HG03457 (cell line): ENCODE measurements around the gene ZNF155.
A peak's percentile ranks its signal among the peaks of the same experiment; 100 is the strongest.

Source experiments
- ATAC-seq: cut with Tn5 transposase; IDR thresholded peaks from one replicate; pipeline ENCODE4 v1.9.1; 2021; ENCODE audit warnings: moderate number of reproducible peaks; ENCODE audit not compliant: unreplicated experiment

The ZNF155 gene

DNA sequence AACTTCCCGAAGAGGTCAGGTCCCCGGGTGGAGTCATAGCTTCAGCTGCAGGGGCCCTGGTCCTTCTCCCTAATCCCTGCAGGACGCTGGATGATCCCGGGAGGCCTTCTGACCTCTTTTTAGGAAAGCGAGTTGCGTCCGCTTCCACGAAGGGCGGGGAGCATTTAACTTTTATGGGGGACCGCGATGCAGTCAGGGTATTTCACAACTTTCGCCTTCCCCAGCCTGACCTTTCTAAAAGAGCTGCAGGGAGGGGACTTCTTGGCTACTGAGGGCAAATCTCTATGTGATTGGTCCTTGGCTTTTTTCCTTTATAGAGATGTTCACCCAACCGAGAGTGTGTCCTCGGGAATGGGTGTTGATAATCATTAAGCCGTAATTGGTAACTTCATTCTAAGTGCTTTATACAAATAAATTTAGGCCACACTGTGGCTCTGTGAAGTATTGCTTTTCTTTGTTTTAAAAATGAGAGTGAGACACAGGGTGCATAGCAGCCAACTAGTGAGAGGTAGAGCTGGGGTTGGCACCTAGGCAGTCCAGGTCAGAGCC lies 19.5 kb downstream of the ZNF155 start:
- ATAC-seq = no peak

- no peak for ATAC-seq
Observed at GRCh38 chr19:44005973-44006372, 22.0 kb downstream of the ZNF155 start.

- ATAC-seq = no peak
Observed at GRCh38 chr19:44007473-44007872, 23.5 kb downstream of the ZNF155 start.

DNA sequence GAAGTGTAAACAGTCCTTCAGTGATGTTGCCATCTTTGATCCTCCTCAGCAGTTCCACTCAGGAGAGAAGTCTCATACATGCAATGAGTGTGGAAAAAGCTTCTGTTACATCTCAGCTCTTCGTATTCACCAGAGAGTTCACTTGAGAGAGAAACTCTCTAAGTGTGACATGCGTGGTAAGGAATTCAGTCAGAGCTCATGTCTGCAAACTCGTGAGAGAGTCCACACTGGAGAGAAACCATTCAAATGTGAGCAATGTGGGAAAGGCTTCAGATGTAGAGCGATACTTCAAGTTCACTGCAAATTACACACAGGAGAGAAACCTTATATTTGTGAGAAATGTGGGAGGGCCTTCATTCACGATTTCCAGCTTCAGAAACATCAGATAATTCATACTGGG lies 26.5 kb downstream of the ZNF155 start:
- ATAC-seq = no peak

DNA sequence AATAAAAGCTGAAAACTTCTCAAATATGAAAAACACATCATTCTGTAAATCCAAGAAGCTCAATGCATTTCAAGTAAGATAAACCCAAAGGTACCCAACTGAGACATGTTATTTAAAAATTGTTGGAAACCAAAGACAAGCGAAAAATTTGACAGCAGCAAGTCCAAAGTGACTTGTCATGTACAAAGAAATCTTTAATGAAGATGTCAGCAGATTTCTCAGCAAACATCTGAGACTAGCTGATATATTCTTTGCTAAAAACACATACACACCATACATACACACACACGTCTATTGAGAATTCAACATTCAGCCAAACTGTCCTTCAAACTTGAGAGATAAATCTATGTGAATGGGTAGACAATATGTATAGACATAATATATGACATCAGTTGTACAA lies 35.5 kb downstream of the ZNF155 start:
- no peak for ATAC-seq

- ATAC-seq = no peak
Observed at GRCh38 chr19:44021221-44021620, 37.2 kb downstream of the ZNF155 start.

GRCh38 chr19:44024900-44025216 lies 40.9 kb downstream of the ZNF155 start:
- ATAC-seq = no peak

DNA sequence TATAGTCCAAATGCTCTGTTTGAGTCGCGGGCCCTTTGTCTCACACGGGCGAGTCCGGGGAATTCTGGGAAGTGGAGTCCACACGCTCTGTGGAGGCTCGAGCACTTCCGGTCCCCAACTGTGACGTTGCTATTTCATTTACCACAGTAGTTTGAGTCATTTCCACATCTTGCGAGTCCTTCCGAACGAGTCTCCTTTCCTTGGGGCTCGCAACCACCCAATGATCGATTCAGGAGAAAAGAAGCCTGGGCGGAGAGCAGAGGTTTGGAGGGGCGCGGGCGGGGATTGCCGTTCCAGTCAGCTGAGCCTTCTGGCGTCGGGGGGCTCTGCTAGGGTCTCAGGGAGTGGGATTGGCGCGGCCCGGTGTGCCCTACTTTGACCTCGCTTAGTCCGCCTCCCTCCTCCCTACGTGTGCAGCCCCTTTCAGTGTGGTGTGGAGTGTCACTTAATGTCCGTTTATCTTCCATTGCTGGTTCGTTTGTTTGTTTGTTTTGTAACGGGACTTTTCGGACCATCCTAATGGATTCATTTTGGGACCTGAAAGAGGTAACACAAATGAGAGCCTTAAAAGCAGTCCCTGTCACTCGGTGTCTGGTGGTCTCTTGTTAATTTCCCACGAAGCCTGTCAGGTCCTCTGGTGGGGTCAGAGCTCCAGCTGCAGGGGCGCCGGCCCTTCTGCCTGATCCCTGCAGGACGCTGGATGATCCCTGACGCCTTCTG lies 41.4 kb downstream of the ZNF155 start, which contains the start of gene ZNF222:
Gene ZNF222, plus strand, starts transcription at position 163 of the 720 bp plus-strand sequence. Its CDS starts 58 bp downstream, at position 221.
- ATAC-seq = peak; percentile 89

DNA sequence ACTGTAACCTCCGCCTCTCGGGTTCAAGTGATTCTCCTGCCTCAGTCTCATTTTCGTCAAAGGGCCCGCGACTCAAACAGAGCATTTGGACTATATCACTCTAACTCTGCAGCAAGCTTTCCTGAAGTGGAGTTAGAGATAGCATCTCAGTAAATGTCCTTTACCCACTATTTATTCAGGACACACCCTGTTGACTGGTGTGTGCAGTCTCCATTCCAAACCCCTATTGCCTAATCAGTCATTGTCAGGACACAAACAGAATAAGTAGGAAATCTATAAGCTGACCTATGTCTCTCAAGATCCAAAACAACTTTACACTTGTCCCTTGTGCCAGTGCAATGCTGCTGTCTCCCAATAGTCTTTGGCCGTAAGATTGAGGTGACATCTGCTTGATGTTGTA lies 42.6 kb downstream of the ZNF155 start:
- ATAC-seq = no peak

GRCh38 chr19:44032001-44032610 lies 48.1 kb downstream of the ZNF155 start:
- no peak for ATAC-seq

DNA sequence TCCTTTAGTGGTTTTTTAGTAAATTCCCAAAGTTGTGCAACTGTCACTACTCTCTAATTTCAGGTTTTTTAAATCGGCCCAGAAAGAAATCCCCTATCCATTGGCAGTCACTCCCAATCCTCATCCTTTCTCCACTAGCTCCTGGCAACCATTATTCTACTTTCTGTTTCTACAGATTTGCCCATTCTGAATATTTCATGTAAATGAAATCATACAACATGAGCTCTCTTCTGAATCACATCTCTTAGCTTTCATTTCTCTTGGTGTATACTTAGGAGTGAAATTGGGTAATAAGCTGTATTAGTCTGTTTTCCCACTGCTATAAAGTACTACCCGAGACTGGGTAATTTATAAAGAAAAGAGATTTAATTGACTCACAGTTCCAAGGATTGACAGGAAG lies 58.2 kb downstream of the ZNF155 start:
- ATAC-seq = no peak
